ENCODE measurements around the gene ANKLE1. TPM values are rescaled to one million over a fixed set of nuclear protein-coding genes. Genes with fewer than 3 reads are reported as not detected.

The ANKLE1 gene
- total and polyA plus RNA-seq, 2 experiments from 2014 or later = 0.29 to 0.90 TPM

GRCh38 chr19:17259934-17260333 lies 21.8 kb upstream of the ANKLE1 start:
- H3K4me1 ChIP-seq (ENCODE audit: insufficient read depth) = no peaks in the 10 kb centered on the region
- no peaks in the 10 kb centered on the region for H3K36me3 ChIP-seq (replicated peaks; ENCODE audit: insufficient read depth, low read depth)
- no peaks in the 10 kb centered on the region for H4K20me1 ChIP-seq (ENCODE audit: insufficient read depth, poor library complexity, severe bottlenecking)
- H2AFZ ChIP-seq = no peak overlapping the region
- WGBS (ENCODE audit: low lambda C conversion rate, missing lambda C conversion rate) = 56% methylated on average over 1 of the region's 1 CpG
- no peak for DNase-seq (ENCODE audit: low spot score)
- no peak overlapping the region for H3K27ac ChIP-seq
- H3K4me3 ChIP-seq = no peak overlapping the region
- no peaks in the 10 kb centered on the region for H3K9me2 ChIP-seq (replicated peaks; ENCODE audit: insufficient read depth)
- no peaks in the 10 kb centered on the region for H3K79me2 ChIP-seq
- H3K9me3 ChIP-seq (ENCODE audit: low read depth) = no peaks in the 10 kb centered on the region
- H3K27me3 ChIP-seq = no peaks in the 10 kb centered on the region
- H3K4me2 ChIP-seq = no peak overlapping the region
- no peak for TF ChIP-seq CTCF (IDR thresholded peaks at IDR 0.05; ENCODE audit: poor library complexity)
- no peak for TF ChIP-seq EZH2 (IDR thresholded peaks at IDR 0.05; ENCODE audit: borderline replicate concordance)
- TF ChIP-seq EZH2phosphoT487 (IDR thresholded peaks at IDR 0.05; ENCODE audit: low read depth, severe bottlenecking, unreplicated experiment) = no peak

- H3K79me2 ChIP-seq = no peaks in the 10 kb centered on the region
- no peaks in the 10 kb centered on the region for H3K9me3 ChIP-seq (ENCODE audit: low read depth)
- H3K4me1 ChIP-seq (ENCODE audit: insufficient read depth) = no peaks in the 10 kb centered on the region
- H4K20me1 ChIP-seq (ENCODE audit: insufficient read depth, poor library complexity, severe bottlenecking) = no peaks in the 10 kb centered on the region
- H3K27ac ChIP-seq = no peak overlapping the region
- H2AFZ ChIP-seq = no peak overlapping the region
- no peak overlapping the region for H3K4me3 ChIP-seq
- WGBS (ENCODE audit: low lambda C conversion rate, missing lambda C conversion rate) = 25% methylated on average over 15 of the region's 15 CpGs
- no peaks in the 10 kb centered on the region for H3K27me3 ChIP-seq
- peak; percentile 86 for DNase-seq (ENCODE audit: low spot score)
- no peaks in the 10 kb centered on the region for H3K9me2 ChIP-seq (replicated peaks; ENCODE audit: insufficient read depth)
- no peak for TF ChIP-seq EZH2 (IDR thresholded peaks at IDR 0.05; ENCODE audit: borderline replicate concordance)
- TF ChIP-seq EZH2phosphoT487 (IDR thresholded peaks at IDR 0.05; ENCODE audit: low read depth, severe bottlenecking, unreplicated experiment) = no peak
- TF ChIP-seq CTCF (IDR thresholded peaks at IDR 0.05; ENCODE audit: poor library complexity) = peak; percentile 87
- no peak overlapping the region for H3K4me2 ChIP-seq
- no peaks in the 10 kb centered on the region for H3K36me3 ChIP-seq (replicated peaks; ENCODE audit: insufficient read depth, low read depth)
These were observed 20.8 kb upstream of the ANKLE1 start for GRCh38 chr19:17260842-17261325.

GRCh38 chr19:17262557-17262956 lies 19.1 kb upstream of the ANKLE1 start:
- H3K27ac ChIP-seq = no peak overlapping the region

More at GRCh38 chr19:17262557-17262956, 19.1 kb upstream of the ANKLE1 start:
- H3K9me3 ChIP-seq (ENCODE audit: low read depth) = no peaks in the 10 kb centered on the region
- no peaks in the 10 kb centered on the region for H4K20me1 ChIP-seq (ENCODE audit: insufficient read depth, poor library complexity, severe bottlenecking)
- TF ChIP-seq EZH2 (IDR thresholded peaks at IDR 0.05; ENCODE audit: borderline replicate concordance) (no peak), CTCF (IDR thresholded peaks at IDR 0.05; ENCODE audit: poor library complexity) (no peak), EZH2phosphoT487 (IDR thresholded peaks at IDR 0.05; ENCODE audit: low read depth, severe bottlenecking, unreplicated experiment) (no peak)
- no peak overlapping the region for H2AFZ ChIP-seq
- no peak overlapping the region for H3K4me3 ChIP-seq
- no peak for DNase-seq (ENCODE audit: low spot score)
- H3K79me2 ChIP-seq = no peaks in the 10 kb centered on the region
- no peaks in the 10 kb centered on the region for H3K36me3 ChIP-seq (replicated peaks; ENCODE audit: insufficient read depth, low read depth)
- H3K4me1 ChIP-seq (ENCODE audit: insufficient read depth) = no peaks in the 10 kb centered on the region
- H3K27me3 ChIP-seq = no peaks in the 10 kb centered on the region
- no peaks in the 10 kb centered on the region for H3K9me2 ChIP-seq (replicated peaks; ENCODE audit: insufficient read depth)
- 85% methylated on average over 14 of the region's 16 CpGs for WGBS (ENCODE audit: low lambda C conversion rate, missing lambda C conversion rate)
- H3K4me2 ChIP-seq = no peak overlapping the region

Data from hepatocyte (in vitro differentiated cells).